Measurements from ENCODE around the gene SMPD2. TPM values are rescaled to one million over a fixed set of nuclear protein-coding genes. Genes with fewer than 3 reads are reported as not detected.

Gene SMPD2
- total and polyA plus RNA-seq, 2 experiments from 2014 or later = 5.6 to 10.9 TPM

DNA sequence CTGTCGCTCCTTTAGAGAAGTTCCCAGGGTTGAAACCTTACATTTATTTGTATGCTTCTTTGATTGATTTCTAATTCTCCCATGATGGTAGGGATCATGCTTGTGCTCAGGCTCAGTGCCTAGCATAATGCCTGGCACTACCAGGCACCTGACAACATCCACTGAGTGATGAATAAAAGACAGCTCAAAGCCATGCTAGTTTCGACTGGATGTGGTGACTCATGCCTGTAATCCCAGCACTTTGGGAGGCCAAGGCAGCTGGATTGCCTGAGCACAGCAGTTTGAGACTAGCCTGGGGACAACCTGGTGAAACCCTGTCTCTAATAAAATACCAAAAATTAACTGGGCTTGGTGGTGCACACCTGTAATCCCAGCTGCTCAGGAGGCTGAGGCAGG lies 46.6 kb upstream of the SMPD2 start (continued):
- TF ChIP-seq, protein P1, sequence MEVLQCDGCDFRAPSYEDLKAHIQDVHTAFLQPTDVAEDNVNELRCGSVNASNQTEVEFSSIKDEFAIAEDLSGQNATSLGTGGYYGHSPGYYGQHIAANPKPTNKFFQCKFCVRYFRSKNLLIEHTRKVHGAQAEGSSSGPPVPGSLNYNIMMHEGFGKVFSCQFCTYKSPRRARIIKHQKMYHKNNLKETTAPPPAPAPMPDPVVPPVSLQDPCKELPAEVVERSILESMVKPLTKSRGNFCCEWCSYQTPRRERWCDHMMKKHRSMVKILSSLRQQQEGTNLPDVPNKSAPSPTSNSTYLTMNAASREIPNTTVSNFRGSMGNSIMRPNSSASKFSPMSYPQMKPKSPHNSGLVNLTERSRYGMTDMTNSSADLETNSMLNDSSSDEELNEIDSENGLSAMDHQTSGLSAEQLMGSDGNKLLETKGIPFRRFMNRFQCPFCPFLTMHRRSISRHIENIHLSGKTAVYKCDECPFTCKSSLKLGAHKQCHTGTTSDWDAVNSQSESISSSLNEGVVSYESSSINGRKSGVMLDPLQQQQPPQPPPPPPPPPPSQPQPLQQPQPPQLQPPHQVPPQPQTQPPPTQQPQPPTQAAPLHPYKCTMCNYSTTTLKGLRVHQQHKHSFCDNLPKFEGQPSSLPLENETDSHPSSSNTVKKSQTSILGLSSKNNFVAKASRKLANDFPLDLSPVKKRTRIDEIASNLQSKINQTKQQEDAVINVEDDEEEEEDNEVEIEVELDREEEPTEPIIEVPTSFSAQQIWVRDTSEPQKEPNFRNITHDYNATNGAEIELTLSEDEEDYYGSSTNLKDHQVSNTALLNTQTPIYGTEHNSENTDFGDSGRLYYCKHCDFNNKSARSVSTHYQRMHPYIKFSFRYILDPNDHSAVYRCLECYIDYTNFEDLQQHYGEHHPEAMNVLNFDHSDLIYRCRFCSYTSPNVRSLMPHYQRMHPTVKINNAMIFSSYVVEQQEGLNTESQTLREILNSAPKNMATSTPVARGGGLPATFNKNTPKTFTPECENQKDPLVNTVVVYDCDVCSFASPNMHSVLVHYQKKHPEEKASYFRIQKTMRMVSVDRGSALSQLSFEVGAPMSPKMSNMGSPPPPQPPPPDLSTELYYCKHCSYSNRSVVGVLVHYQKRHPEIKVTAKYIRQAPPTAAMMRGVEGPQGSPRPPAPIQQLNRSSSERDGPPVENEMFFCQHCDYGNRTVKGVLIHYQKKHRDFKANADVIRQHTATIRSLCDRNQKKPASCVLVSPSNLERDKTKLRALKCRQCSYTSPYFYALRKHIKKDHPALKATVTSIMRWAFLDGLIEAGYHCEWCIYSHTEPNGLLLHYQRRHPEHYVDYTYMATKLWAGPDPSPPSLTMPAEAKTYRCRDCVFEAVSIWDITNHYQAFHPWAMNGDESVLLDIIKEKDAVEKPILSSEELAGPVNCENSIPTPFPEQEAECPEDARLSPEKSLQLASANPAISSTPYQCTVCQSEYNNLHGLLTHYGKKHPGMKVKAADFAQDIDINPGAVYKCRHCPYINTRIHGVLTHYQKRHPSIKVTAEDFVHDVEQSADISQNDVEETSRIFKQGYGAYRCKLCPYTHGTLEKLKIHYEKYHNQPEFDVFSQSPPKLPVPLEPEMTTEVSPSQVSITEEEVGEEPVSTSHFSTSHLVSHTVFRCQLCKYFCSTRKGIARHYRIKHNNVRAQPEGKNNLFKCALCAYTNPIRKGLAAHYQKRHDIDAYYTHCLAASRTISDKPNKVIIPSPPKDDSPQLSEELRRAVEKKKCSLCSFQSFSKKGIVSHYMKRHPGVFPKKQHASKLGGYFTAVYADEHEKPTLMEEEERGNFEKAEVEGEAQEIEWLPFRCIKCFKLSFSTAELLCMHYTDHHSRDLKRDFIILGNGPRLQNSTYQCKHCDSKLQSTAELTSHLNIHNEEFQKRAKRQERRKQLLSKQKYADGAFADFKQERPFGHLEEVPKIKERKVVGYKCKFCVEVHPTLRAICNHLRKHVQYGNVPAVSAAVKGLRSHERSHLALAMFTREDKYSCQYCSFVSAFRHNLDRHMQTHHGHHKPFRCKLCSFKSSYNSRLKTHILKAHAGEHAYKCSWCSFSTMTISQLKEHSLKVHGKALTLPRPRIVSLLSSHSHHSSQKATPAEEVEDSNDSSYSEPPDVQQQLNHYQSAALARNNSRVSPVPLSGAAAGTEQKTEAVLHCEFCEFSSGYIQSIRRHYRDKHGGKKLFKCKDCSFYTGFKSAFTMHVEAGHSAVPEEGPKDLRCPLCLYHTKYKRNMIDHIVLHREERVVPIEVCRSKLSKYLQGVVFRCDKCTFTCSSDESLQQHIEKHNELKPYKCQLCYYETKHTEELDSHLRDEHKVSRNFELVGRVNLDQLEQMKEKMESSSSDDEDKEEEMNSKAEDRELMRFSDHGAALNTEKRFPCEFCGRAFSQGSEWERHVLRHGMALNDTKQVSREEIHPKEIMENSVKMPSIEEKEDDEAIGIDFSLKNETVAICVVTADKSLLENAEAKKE (CRISPR knock-in tag; IDR thresholded peaks at IDR 0.05) = no peak
- TF ChIP-seq EZH2phosphoT487 (IDR thresholded peaks at IDR 0.05; ENCODE audit: unreplicated experiment) = no peak

DNA sequence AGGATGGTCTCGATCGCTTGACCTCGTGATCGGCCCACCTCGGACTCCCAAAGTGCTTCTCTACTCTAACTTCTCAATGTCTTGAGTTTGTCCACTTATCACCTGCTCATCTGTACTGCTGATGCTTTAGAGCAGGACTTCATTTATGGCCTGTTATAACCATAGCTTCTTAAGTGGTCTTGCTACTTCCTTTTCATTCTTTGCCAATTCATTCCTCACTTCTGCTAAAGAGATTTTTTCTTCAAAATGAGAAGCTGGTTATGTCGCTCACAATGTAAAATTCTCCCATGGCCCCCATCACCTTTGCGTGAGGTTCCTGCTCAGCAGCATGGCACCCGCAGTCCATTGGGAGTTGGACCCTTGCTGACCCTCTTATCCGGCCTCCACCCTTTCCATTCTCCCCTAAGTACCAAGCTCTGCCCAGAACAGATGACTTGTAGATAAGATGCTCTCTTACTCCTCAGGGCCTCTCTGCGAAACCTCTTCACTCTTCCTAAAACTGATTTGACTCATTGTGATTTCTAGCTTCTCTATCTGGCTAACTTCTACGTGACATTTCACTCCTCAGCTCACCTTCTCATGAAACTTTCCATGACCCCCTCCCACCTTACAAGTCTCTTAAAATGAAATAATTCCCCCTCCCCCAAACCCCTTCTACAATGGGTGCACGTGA lies 44.3 kb upstream of the SMPD2 start:
- Mint-ChIP-seq H3K27ac (no peak overlapping the region), H3K4me3 (no peak overlapping the region), H3K27me3 (ENCODE audit: insufficient read depth, low read depth, poor library complexity) (peaks cover under 1% of the 10 kb centered on the region), H3K36me3 (ENCODE audit: low read depth) (no peaks in the 10 kb centered on the region), H3K4me1 (no peaks in the 10 kb centered on the region), H3K9me3 (no peaks in the 10 kb centered on the region)
- no peaks in the 10 kb centered on the region for H3K36me3 ChIP-seq (ENCODE audit: insufficient read depth)
- no peaks in the 10 kb centered on the region for H3K9me2 ChIP-seq (ENCODE audit: insufficient read depth)
- H4K20me1 ChIP-seq (replicated peaks; ENCODE audit: insufficient read depth) = no peaks in the 10 kb centered on the region
- no peaks in the 10 kb centered on the region for H3K4me1 ChIP-seq (ENCODE audit: insufficient read depth)
- no peak overlapping the region for H3K27ac ChIP-seq (ENCODE audit: low read depth)
- no peak overlapping the region for H3K4me3 ChIP-seq
- no peaks in the 10 kb centered on the region for H3K79me2 ChIP-seq (replicated peaks; ENCODE audit: insufficient read depth)
- no peak overlapping the region for H2AFZ ChIP-seq
- ATAC-seq (no peak), DNase-seq (ENCODE audit: low spot score) (no peak)
- no peaks in the 10 kb centered on the region for H3K27me3 ChIP-seq (ENCODE audit: insufficient read depth)
- no peak overlapping the region for H3K4me2 ChIP-seq
- H3F3A ChIP-seq (replicated peaks; ENCODE audit: low read depth) = no peaks in the 10 kb centered on the region
- no peak for TF ChIP-seq EZH2phosphoT487 (IDR thresholded peaks at IDR 0.05; ENCODE audit: unreplicated experiment)
- no peak for TF ChIP-seq EZH2 (IDR thresholded peaks at IDR 0.05; ENCODE audit: low read depth, unreplicated experiment)
- no peak for TF ChIP-seq CREB1 (CRISPR knock-in tag; IDR thresholded peaks at IDR 0.05; ENCODE audit: low read depth)
- TF ChIP-seq, protein P1 (CRISPR knock-in tag; IDR thresholded peaks at IDR 0.05) = no peak
- no peak for TF ChIP-seq JUNB (IDR thresholded peaks at IDR 0.05; ENCODE audit: unreplicated experiment)

All from GM23338 (cell line).